H9 (cell line): ENCODE data around the gene ZNF215. TPM values are rescaled to one million over a fixed set of nuclear protein-coding genes. Genes with fewer than 3 reads are reported as not detected.

ENCODE experiments used
- DNase-seq: peaks from one replicate; pipeline ENCODE4 v3.0.0-alpha.2; 2017
- H2AFZ ChIP-seq: one replicate; pipeline ENCODE4 v1.6.1; 2013; ENCODE audit warnings: mild to moderate bottlenecking, low read length, control low read depth, moderate library complexity
- H2AK5ac ChIP-seq: 2 replicates; pipeline ENCODE4 v1.6.1; 2013; ENCODE audit warnings: low read length, control low read depth, mixed read lengths; ENCODE audit not compliant: insufficient read length
- H2BK120ac ChIP-seq: one replicate; pipeline ENCODE4 v1.6.1; 2013; ENCODE audit warnings: low read depth, mild to moderate bottlenecking, low read length, control low read depth, inconsistent platforms; ENCODE audit not compliant: poor library complexity, severe bottlenecking
- H2BK12ac ChIP-seq: 2 replicates; pipeline ENCODE4 v1.6.1; 2013; ENCODE audit warnings: low read length, control low read depth, mixed read lengths, low read depth; ENCODE audit not compliant: insufficient read length
- H2BK15ac ChIP-seq: 2 replicates; pipeline ENCODE4 v1.6.1; 2013; ENCODE audit warnings: low read depth, low read length, control low read depth
- H2BK20ac ChIP-seq: one replicate; pipeline ENCODE4 v1.6.1; 2013; ENCODE audit warnings: low read depth, mild to moderate bottlenecking, low read length, control low read depth, inconsistent platforms; ENCODE audit not compliant: poor library complexity, severe bottlenecking
- H2BK5ac ChIP-seq: 2 replicates; pipeline ENCODE4 v1.6.1; 2013; ENCODE audit warnings: low read length, control low read depth, mixed read lengths; ENCODE audit not compliant: insufficient read length
- H3K14ac ChIP-seq: 2 replicates; pipeline ENCODE4 v1.6.1; 2013; ENCODE audit warnings: low read length, control low read depth; ENCODE audit not compliant: insufficient read depth
- H3K18ac ChIP-seq: 2 replicates; pipeline ENCODE4 v1.6.1; 2013; ENCODE audit warnings: low read depth, mild to moderate bottlenecking, mixed read lengths, low read length, control low read depth; ENCODE audit not compliant: insufficient read length
- H3K23ac ChIP-seq: 2 replicates; pipeline ENCODE4 v1.6.1; 2013; ENCODE audit warnings: low read length, control low read depth, mixed read lengths, low read depth; ENCODE audit not compliant: insufficient read length
- H3K23me2 ChIP-seq: 2 replicates; pipeline ENCODE4 v1.6.1; 2013; ENCODE audit warnings: low read depth, mild to moderate bottlenecking, mixed read lengths, low read length, control low read depth; ENCODE audit not compliant: insufficient read length, poor library complexity, severe bottlenecking
- H3K27ac ChIP-seq: 2 replicates; pipeline ENCODE4 v1.5.1; 2013; ENCODE audit warnings: low read length, control low read depth, mixed read lengths, low read depth; ENCODE audit not compliant: insufficient read length
- H3K27me3 ChIP-seq: 2 replicates; pipeline ENCODE4 v1.6.1; 2013; ENCODE audit warnings: low read length, control low read depth, inconsistent platforms; ENCODE audit not compliant: insufficient read depth
- H3K4ac ChIP-seq: 2 replicates; pipeline ENCODE4 v1.6.1; 2013; ENCODE audit warnings: low read depth, mild to moderate bottlenecking, control low read depth, inconsistent platforms, low read length, moderate library complexity
- H3K4me1 ChIP-seq: 2 replicates; pipeline ENCODE4 v1.6.1; 2013; ENCODE audit warnings: low read length, control low read depth, inconsistent platforms; ENCODE audit not compliant: insufficient read depth
- H3K4me2 ChIP-seq: 2 replicates; pipeline ENCODE4 v1.6.1; 2013; ENCODE audit warnings: low read length, control low read depth, mixed read lengths; ENCODE audit not compliant: insufficient read length, insufficient read depth
- H3K56ac ChIP-seq: 2 replicates; pipeline ENCODE4 v1.6.1; 2013; ENCODE audit warnings: low read depth, mild to moderate bottlenecking, mixed read lengths, low read length, control low read depth; ENCODE audit not compliant: insufficient read length
- H3K79me1 ChIP-seq: 2 replicates; pipeline ENCODE4 v1.6.1; 2013; ENCODE audit warnings: low read depth, mild to moderate bottlenecking, moderate library complexity, low read length, control low read depth, inconsistent platforms; ENCODE audit not compliant: insufficient read depth, poor library complexity, severe bottlenecking
- H3K79me2 ChIP-seq: 2 replicates; pipeline ENCODE4 v1.6.1; 2013; ENCODE audit warnings: low read length, control low read depth, inconsistent platforms; ENCODE audit not compliant: insufficient read depth
- H3K9ac ChIP-seq: 2 replicates; pipeline ENCODE4 v1.6.1; 2013; ENCODE audit warnings: low read length, control low read depth, mixed read lengths; ENCODE audit not compliant: insufficient read length; ENCODE audit errors: extremely low read depth
- H3K9me3 ChIP-seq: one replicate; pipeline ENCODE4 v1.6.1; 2013; ENCODE audit warnings: low read depth, low read length, inconsistent platforms; ENCODE audit not compliant: control insufficient read depth
- H3T11ph ChIP-seq: one replicate; pipeline ENCODE4 v1.6.1; 2013; ENCODE audit warnings: mild to moderate bottlenecking, low read length, control low read depth, inconsistent platforms
- H4K20me1 ChIP-seq: one replicate; pipeline ENCODE4 v1.6.1; 2013; ENCODE audit not compliant: control insufficient read depth, insufficient read length, insufficient read depth
- H4K5ac ChIP-seq: 2 replicates; pipeline ENCODE4 v1.6.1; 2013; ENCODE audit warnings: low read depth, mild to moderate bottlenecking, mixed read lengths, low read length, control low read depth; ENCODE audit not compliant: insufficient read length
- H4K8ac ChIP-seq: replicated peaks from 2 replicates; pipeline ENCODE4 v1.6.1; 2013; ENCODE audit warnings: low read length, control low read depth, mixed read lengths, low read depth; ENCODE audit not compliant: insufficient read length
- H4K91ac ChIP-seq: 2 replicates; pipeline ENCODE4 v1.6.1; 2013; ENCODE audit warnings: low read depth, mild to moderate bottlenecking, moderate library complexity, mixed read lengths, low read length, control low read depth; ENCODE audit not compliant: insufficient read length
- H3K27ac Mint-ChIP-seq, 3 experiments: 2 replicates in 2 of 3; 3 replicates in 1 of 3; pipeline ENCODE4 v1.8.0; 2020 to 2021; ENCODE audit warnings: mixed read lengths in 3 of 3, mild to moderate bottlenecking in 1 of 3, moderate library complexity in 1 of 3
- H3K27me3 Mint-ChIP-seq: 2 replicates; pipeline ENCODE4 v1.8.0; 2021; ENCODE audit warnings: low read depth, mild to moderate bottlenecking, moderate library complexity, mixed read lengths
- H3K36me3 Mint-ChIP-seq, 3 experiments: 2 replicates in 2 of 3; 3 replicates in 1 of 3; pipeline ENCODE4 v1.8.0; 2020 to 2021; ENCODE audit warnings: low read depth in 3 of 3, mixed read lengths in 3 of 3; ENCODE audit not compliant: insufficient read depth in 1 of 3
- H3K4me1 Mint-ChIP-seq, 2 experiments: 2 replicates each; pipeline ENCODE4 v1.8.0; 2020; ENCODE audit warnings: mixed read lengths in 2 of 2
- H3K4me3 Mint-ChIP-seq, 2 experiments: 2 replicates in 1 of 2; 3 replicates in 1 of 2; pipeline ENCODE4 v1.8.0; 2020 to 2021; ENCODE audit warnings: mild to moderate bottlenecking in 2 of 2, mixed read lengths in 2 of 2, moderate library complexity in 1 of 2
- H3K9me3 Mint-ChIP-seq, 2 experiments: 2 replicates in 1 of 2; 3 replicates in 1 of 2; pipeline ENCODE4 v1.8.0; 2020; ENCODE audit warnings: mild to moderate bottlenecking in 2 of 2, mixed read lengths in 2 of 2, moderate library complexity in 1 of 2
- CTCF ChIP-seq: fragments of 200-600 bp; sonication (generic); conservative IDR thresholded peaks from 3 replicates; pipeline ENCODE4 v1.8.0; 2021; ENCODE audit warnings: antibody characterized with exemption, mild to moderate bottlenecking
- WGBS: extraction: QIAGEN DNeasy Blood & Tissue Kit; methylation state at CpG from one replicate; pipeline ENCODE4 v1.1.7; 2013; ENCODE audit warnings: missing lambda C conversion rate, low lambda C conversion rate, mixed read lengths; ENCODE audit not compliant: insufficient read length; ENCODE audit errors: extremely low coverage; 5-methylcytosine and 5-hydroxymethylcytosine counted together
- total RNA-seq: library from RNA; stranded (reverse); gene quantifications from 2 replicates; pipeline ENCODE4 v1.2.1, GENCODE V29; 2021

ZNF215 gene
- total RNA-seq, 1 experiment from 2014 or later: 18.0 TPM

GRCh38 chr11:6911948-6912347 is 14.3 kb upstream of the ZNF215 start:
- H4K20me1 ChIP-seq: no peaks in the 10 kb centered on the region
- H3K79me2 ChIP-seq: no peaks in the 10 kb centered on the region
- H2BK20ac ChIP-seq: no peak overlapping the region
- no peak overlapping the region for H2AK5ac ChIP-seq
- Mint-ChIP-seq H3K4me3 (no peak overlapping the region), H3K9me3 (no peaks in the 10 kb centered on the region), H3K27ac (no peak overlapping the region), H3K27me3 (no peaks in the 10 kb centered on the region), H3K36me3 (no peaks in the 10 kb centered on the region), H3K4me1 (no peaks in the 10 kb centered on the region)
- H3K9me3 ChIP-seq: no peaks in the 10 kb centered on the region
- no peaks in the 10 kb centered on the region for H3K23me2 ChIP-seq
- H2BK120ac ChIP-seq: no peak overlapping the region
- no peaks in the 10 kb centered on the region for H3K79me1 ChIP-seq
- no peak overlapping the region for H3K23ac ChIP-seq
- no peak overlapping the region for H4K5ac ChIP-seq
- no peaks in the 10 kb centered on the region for H3K27me3 ChIP-seq
- no peak overlapping the region for H3T11ph ChIP-seq
- DNase-seq: no peak
- no peaks in the 10 kb centered on the region for H3K4me1 ChIP-seq
- no peak overlapping the region for H3K18ac ChIP-seq
- TF ChIP-seq CTCF: no peak
- H3K56ac ChIP-seq: no peak overlapping the region
- H4K91ac ChIP-seq: no peak overlapping the region
- WGBS: no CpG with 5 or more reads among the region's 3 CpGs
- no peak overlapping the region for H4K8ac ChIP-seq
- H2AFZ ChIP-seq: no peak overlapping the region
- no peak overlapping the region for H3K4ac ChIP-seq
- H3K4me2 ChIP-seq: no peak overlapping the region
- H3K9ac ChIP-seq: no peak overlapping the region
- H2BK15ac ChIP-seq: no peak overlapping the region
- no peak overlapping the region for H3K27ac ChIP-seq
- H2BK5ac ChIP-seq: no peak overlapping the region
- H2BK12ac ChIP-seq: no peak overlapping the region
- no peak overlapping the region for H3K14ac ChIP-seq
